HEK293 (cell line): Measurements from ENCODE around the gene TCERG1L.
"Not testable (repeated sequence)": the region's sequence is repeated elsewhere in the genome, so short reads cannot be mapped to it uniquely, and the experiment has no call there.

Experiments
- CTCF ChIA-PET: fragments of 350-600 bp; formaldehyde crosslinking; extraction: SDS; loops from one replicate; lab custom pipeline; 2021; ENCODE audit warnings: antibody characterized with exemption; lab: Yijun Ruan, JAX
- POLR2A ChIA-PET: fragments of 300-600 bp; formaldehyde crosslinking; extraction: SDS; loops from one replicate; lab custom pipeline; 2020; ENCODE audit warnings: antibody characterized with exemption, inconsistent platforms; lab: Yijun Ruan, JAX
- H3K27ac ChIP-seq: fragments of 200-500 bp; sonication (Bioruptor generic); 2 replicates; pipeline ENCODE4 v1.5.1; 2014; ENCODE audit warnings: low read depth, low read length, control low read depth, inconsistent platforms; ENCODE audit errors: extremely low read depth
- H3K36me3 ChIP-seq, 2 experiments: fragments of 200-500 bp in 1 of 2; sonication (Bioruptor generic) in 1 of 2; 1 replicate in 1 of 2; 2 replicates in 1 of 2; pipeline ENCODE4 v1.5.1; 2014 to 2017; ENCODE audit warnings: inconsistent platforms in 2 of 2, low read length in 2 of 2; ENCODE audit not compliant: control insufficient read depth in 2 of 2, insufficient read depth in 1 of 2
- H3K4me1 ChIP-seq: fragments of 200-500 bp; sonication (Bioruptor generic); 2 replicates; pipeline ENCODE4 v1.5.1; 2014; ENCODE audit warnings: mild to moderate bottlenecking, low read length, inconsistent platforms; ENCODE audit not compliant: control insufficient read depth, insufficient read depth
- H3K4me3 ChIP-seq: 2 replicates; pipeline ENCODE4 v1.5.1; 2011; ENCODE audit warnings: low read depth, mild to moderate bottlenecking, control low read depth, low read length, moderate library complexity
- H3K9me3 ChIP-seq: fragments of 200-500 bp; sonication (Bioruptor generic); 2 replicates; pipeline ENCODE4 v1.5.1; 2014; ENCODE audit warnings: low read depth, low read length, inconsistent platforms; ENCODE audit not compliant: control insufficient read depth, insufficient read depth
- BCL11B ChIP-seq: fragments of 450-650 bp; formaldehyde crosslinking; IDR thresholded peaks from 2 replicates; pipeline ENCODE4 v1.5.1; 2016; ENCODE audit warnings: low read depth, missing biosample characterization, missing genetic modification characterization
- SP3 ChIP-seq: fragments of 450-650 bp; formaldehyde crosslinking; IDR thresholded peaks from 2 replicates; pipeline ENCODE4 v1.5.1; 2016; ENCODE audit warnings: missing biosample characterization, missing genetic modification characterization
- ZBTB21 ChIP-seq: fragments of 450-650 bp; formaldehyde crosslinking; IDR thresholded peaks from 2 replicates; pipeline ENCODE4 v1.5.1; 2017; ENCODE audit warnings: missing biosample characterization, missing genetic modification characterization
- ZFHX2 ChIP-seq: fragments of 450-650 bp; formaldehyde crosslinking; conservative IDR thresholded peaks from 2 replicates; pipeline ENCODE4 v1.5.1; 2016; ENCODE audit warnings: missing biosample characterization, missing genetic modification characterization
- ZNF148 ChIP-seq: fragments of 450-650 bp; formaldehyde crosslinking; IDR thresholded peaks from 2 replicates; pipeline ENCODE4 v1.5.0; 2017; ENCODE audit warnings: missing biosample characterization, missing genetic modification characterization, borderline replicate concordance
- ZNF174 ChIP-seq: fragments of 450-650 bp; formaldehyde crosslinking; IDR thresholded peaks from 2 replicates; pipeline ENCODE4 v1.5.0; 2017; ENCODE audit warnings: missing biosample characterization, mild to moderate bottlenecking, missing genetic modification characterization
- ZNF211 ChIP-seq: fragments of 450-650 bp; formaldehyde crosslinking; IDR thresholded peaks from 2 replicates; pipeline ENCODE4 v1.5.1; 2016; ENCODE audit warnings: low read depth, missing biosample characterization, missing genetic modification characterization
- ZNF501 ChIP-seq: fragments of 450-650 bp; formaldehyde crosslinking; IDR thresholded peaks from 2 replicates; pipeline ENCODE4 v1.5.1; 2016; ENCODE audit warnings: missing biosample characterization, missing genetic modification characterization
- ZNF514 ChIP-seq: fragments of 450-650 bp; formaldehyde crosslinking; IDR thresholded peaks from 2 replicates; pipeline ENCODE4 v1.5.1; 2016; ENCODE audit warnings: missing biosample characterization, missing genetic modification characterization
- ZNF530 ChIP-seq: fragments of 450-650 bp; formaldehyde crosslinking; IDR thresholded peaks from 2 replicates; pipeline ENCODE4 v1.5.1; 2016; ENCODE audit warnings: low read depth, missing biosample characterization, missing genetic modification characterization
- ZNF629 ChIP-seq: fragments of 450-650 bp; formaldehyde crosslinking; IDR thresholded peaks from 2 replicates; pipeline ENCODE4 v1.5.1; 2017; ENCODE audit warnings: missing biosample characterization, missing genetic modification characterization
- ZNF837 ChIP-seq: fragments of 450-650 bp; formaldehyde crosslinking; IDR thresholded peaks from 2 replicates; pipeline ENCODE4 v1.5.1; 2016; ENCODE audit warnings: missing biosample characterization, missing genetic modification characterization
- ZSCAN4 ChIP-seq: fragments of 450-650 bp; formaldehyde crosslinking; IDR thresholded peaks from 2 replicates; pipeline ENCODE4 v1.5.1; 2017; ENCODE audit warnings: missing biosample characterization, missing genetic modification characterization
- TF ChIP-seq, protein P1 (sequence below): fragments of 450-650 bp; formaldehyde crosslinking; IDR thresholded peaks from 2 replicates; pipeline ENCODE4 v1.5.1; 2016; ENCODE audit warnings: missing biosample characterization, missing genetic modification characterization
- TF ChIP-seq, protein P2 (sequence below): fragments of 450-650 bp; IDR thresholded peaks from 2 replicates; pipeline ENCODE4 v1.5.1; 2018; ENCODE audit warnings: missing biosample characterization, mild to moderate bottlenecking, missing genetic modification characterization
- TF ChIP-seq, protein P3 (sequence below): fragments of 450-650 bp; formaldehyde crosslinking; optimal IDR thresholded peaks from 2 replicates; pipeline ENCODE3; 2016; ENCODE audit warnings: missing biosample characterization, mild to moderate bottlenecking, missing genetic modification characterization
- TF ChIP-seq, protein P4 (sequence below): fragments of 450-650 bp; formaldehyde crosslinking; IDR thresholded peaks from 2 replicates; pipeline ENCODE4 v1.5.1; 2016; ENCODE audit warnings: missing biosample characterization, missing genetic modification characterization

Gene TCERG1L

GRCh38 chr10:131332821-131333220 lies 21.3 kb upstream of the TCERG1L start:
- H3K4me1 ChIP-seq = no peaks in the 10 kb centered on the region
- TF ChIP-seq, protein P1, sequence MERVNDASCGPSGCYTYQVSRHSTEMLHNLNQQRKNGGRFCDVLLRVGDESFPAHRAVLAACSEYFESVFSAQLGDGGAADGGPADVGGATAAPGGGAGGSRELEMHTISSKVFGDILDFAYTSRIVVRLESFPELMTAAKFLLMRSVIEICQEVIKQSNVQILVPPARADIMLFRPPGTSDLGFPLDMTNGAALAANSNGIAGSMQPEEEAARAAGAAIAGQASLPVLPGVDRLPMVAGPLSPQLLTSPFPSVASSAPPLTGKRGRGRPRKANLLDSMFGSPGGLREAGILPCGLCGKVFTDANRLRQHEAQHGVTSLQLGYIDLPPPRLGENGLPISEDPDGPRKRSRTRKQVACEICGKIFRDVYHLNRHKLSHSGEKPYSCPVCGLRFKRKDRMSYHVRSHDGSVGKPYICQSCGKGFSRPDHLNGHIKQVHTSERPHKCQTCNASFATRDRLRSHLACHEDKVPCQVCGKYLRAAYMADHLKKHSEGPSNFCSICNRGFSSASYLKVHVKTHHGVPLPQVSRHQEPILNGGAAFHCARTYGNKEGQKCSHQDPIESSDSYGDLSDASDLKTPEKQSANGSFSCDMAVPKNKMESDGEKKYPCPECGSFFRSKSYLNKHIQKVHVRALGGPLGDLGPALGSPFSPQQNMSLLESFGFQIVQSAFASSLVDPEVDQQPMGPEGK = no peak
- no peak for TF ChIP-seq ZNF211 (tag by site-specific recombination)
- no peak for TF ChIP-seq SP3
- no peak for TF ChIP-seq ZNF501 (tag by site-specific recombination)
- no peak for TF ChIP-seq BCL11B (tag by site-specific recombination)
- TF ChIP-seq ZBTB21 (tag by site-specific recombination) = no peak
- TF ChIP-seq ZNF837 (tag by site-specific recombination) = no peak
- TF ChIP-seq ZNF174 (tag by site-specific recombination) = no peak
- TF ChIP-seq ZNF148 = no peak
- TF ChIP-seq, protein P2, sequence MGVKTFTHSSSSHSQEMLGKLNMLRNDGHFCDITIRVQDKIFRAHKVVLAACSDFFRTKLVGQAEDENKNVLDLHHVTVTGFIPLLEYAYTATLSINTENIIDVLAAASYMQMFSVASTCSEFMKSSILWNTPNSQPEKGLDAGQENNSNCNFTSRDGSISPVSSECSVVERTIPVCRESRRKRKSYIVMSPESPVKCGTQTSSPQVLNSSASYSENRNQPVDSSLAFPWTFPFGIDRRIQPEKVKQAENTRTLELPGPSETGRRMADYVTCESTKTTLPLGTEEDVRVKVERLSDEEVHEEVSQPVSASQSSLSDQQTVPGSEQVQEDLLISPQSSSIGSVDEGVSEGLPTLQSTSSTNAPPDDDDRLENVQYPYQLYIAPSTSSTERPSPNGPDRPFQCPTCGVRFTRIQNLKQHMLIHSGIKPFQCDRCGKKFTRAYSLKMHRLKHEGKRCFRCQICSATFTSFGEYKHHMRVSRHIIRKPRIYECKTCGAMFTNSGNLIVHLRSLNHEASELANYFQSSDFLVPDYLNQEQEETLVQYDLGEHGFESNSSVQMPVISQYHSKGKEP = no peak
- no peak for TF ChIP-seq ZSCAN4 (tag by site-specific recombination)
- TF ChIP-seq, all 188 proteins: peak for 0
- CTCF ChIA-PET = no interaction called here
- Histone ChIP-seq H3K9me3 (no peaks in the 10 kb centered on the region), H3K27ac (no peak overlapping the region), H3K36me3 (no peaks in the 10 kb centered on the region), H3K4me3 (no peak overlapping the region)
- POLR2A ChIA-PET = no interaction called here

- POLR2A ChIA-PET = no interaction called here
- no peak overlapping the region for H3K4me3 ChIP-seq
- no peaks in the 10 kb centered on the region for H3K9me3 ChIP-seq
- H3K36me3 ChIP-seq = no peaks in the 10 kb centered on the region
- H3K4me1 ChIP-seq = no peaks in the 10 kb centered on the region
- no peak overlapping the region for H3K27ac ChIP-seq
- no peak for TF ChIP-seq ZNF530 (tag by site-specific recombination)
- TF ChIP-seq ZFHX2 (tag by site-specific recombination) = no peak
- CTCF ChIA-PET = no interaction called here
Observed at GRCh38 chr10:131323880-131324279, 12.4 kb upstream of the TCERG1L start.

- no peaks in the 10 kb centered on the region for H3K36me3 ChIP-seq
- POLR2A ChIA-PET = no interaction called here
Observed at GRCh38 chr10:131323025-131323424, 11.5 kb upstream of the TCERG1L start.

GRCh38 chr10:131322575-131322974 lies 11.1 kb upstream of the TCERG1L start:
- POLR2A ChIA-PET = not testable (repeated sequence)

More at GRCh38 chr10:131323025-131323424, 11.5 kb upstream of the TCERG1L start:
- no peak for TF ChIP-seq ZNF629 (tag by site-specific recombination)
- TF ChIP-seq, protein P3, sequence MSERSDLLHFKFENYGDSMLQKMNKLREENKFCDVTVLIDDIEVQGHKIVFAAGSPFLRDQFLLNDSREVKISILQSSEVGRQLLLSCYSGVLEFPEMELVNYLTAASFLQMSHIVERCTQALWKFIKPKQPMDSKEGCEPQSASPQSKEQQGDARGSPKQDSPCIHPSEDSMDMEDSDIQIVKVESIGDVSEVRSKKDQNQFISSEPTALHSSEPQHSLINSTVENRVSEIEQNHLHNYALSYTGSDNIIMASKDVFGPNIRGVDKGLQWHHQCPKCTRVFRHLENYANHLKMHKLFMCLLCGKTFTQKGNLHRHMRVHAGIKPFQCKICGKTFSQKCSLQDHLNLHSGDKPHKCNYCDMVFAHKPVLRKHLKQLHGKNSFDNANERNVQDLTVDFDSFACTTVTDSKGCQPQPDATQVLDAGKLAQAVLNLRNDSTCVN (tag by site-specific recombination) = no peak
- no peak for TF ChIP-seq ZNF514
- TF ChIP-seq, protein P4, sequence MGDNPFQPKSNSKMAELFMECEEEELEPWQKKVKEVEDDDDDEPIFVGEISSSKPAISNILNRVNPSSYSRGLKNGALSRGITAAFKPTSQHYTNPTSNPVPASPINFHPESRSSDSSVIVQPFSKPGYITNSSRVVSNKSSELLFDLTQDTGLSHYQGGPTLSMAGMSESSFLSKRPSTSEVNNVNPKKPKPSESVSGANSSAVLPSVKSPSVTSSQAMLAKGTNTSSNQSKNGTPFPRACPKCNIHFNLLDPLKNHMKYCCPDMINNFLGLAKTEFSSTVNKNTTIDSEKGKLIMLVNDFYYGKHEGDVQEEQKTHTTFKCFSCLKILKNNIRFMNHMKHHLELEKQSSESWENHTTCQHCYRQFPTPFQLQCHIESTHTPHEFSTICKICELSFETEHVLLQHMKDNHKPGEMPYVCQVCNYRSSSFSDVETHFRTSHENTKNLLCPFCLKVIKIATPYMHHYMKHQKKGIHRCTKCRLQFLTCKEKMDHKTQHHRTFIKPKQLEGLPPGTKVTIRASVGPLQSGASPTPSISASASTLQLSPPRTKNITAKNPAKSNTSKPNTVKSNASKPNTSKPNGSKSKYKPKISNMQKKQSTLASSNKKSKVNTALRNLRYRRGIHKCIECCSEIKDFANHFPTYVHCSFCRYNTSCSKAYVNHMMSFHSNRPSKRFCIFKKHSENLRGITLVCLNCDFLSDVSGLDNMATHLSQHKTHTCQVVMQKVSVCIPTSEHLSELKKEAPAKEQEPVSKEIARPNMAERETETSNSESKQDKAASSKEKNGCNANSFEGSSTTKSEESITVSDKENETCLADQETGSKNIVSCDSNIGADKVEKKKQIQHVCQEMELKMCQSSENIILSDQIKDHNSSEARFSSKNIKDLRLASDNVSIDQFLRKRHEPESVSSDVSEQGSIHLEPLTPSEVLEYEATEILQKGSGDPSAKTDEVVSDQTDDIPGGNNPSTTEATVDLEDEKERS (tag by site-specific recombination) = no peak
- H3K27ac ChIP-seq = no peak overlapping the region
- no peaks in the 10 kb centered on the region for H3K9me3 ChIP-seq
- no peaks in the 10 kb centered on the region for H3K4me1 ChIP-seq
- CTCF ChIA-PET = interaction anchor here (0.7 kb wide), 1 partner anchor 71 kb away, joined by 7 read pairs; no protein-coding TSS in a partner anchor
- no peak overlapping the region for H3K4me3 ChIP-seq

More at GRCh38 chr10:131322575-131322974, 11.1 kb upstream of the TCERG1L start:
- H3K4me3 ChIP-seq, CTCF ChIA-PET, H3K4me1 ChIP-seq, H3K9me3 ChIP-seq, H3K27ac ChIP-seq, H3K36me3 ChIP-seq: not testable (repeated sequence)
